GM19467 (cell line): ENCODE measurements around the gene ZNF420.
"Not testable (repeated sequence)": the region's sequence is repeated elsewhere in the genome, so short reads cannot be mapped to it uniquely, and the experiment has no call there.

Experiments used
- ATAC-seq: cut with Tn5 transposase; IDR thresholded peaks from one replicate; pipeline ENCODE4 v1.9.1; 2021; ENCODE audit warnings: mild to moderate bottlenecking, moderate library complexity; ENCODE audit not compliant: unreplicated experiment

Gene ZNF420

DNA sequence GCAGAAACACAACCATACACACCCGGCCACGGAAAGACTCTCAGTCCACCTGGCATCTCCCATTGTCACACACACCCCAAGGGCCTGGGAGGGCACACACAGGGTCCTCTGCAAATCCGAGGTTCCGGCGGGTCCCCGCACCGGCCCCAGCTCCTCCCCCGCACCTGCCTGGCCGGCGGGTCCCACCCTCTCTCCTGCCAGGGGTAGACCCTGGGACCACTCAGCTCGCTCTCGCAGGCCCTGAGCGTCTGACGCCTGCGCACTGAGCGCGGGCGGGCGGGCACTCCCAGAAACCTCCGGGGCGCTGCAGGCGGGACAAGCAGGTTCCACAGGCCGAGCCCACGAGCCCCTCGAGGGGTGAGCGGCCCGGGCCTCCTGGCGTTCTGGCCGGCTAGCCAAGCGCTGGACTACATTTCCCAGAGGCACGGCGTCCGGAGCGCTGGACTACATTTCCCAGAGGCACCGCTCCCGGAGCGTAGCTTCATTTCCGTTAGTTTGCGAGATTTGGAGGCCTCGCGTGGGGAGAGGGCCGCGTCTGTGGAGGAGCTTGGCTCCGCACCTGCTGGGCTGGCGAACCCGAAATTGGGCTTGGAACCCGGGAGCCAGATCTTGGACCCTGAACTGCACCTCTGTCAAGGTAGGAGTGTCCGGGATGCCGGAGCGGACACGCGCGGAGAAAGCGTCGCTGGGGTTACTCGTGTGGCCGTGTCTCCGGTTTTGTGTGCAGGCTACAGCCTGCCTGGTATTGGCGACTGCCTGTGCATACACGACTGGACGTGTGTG is at the start of gene ZNF420:
TSS of gene ZNF420 (plus strand) at position 500 of the 783 bp plus-strand sequence. CDS start 10,686 bp downstream, outside the sequence.
- peak; percentile 93 for ATAC-seq

GRCh38 chr19:37045140-37045539 is 33.1 kb upstream of the ZNF420 start:
- no peak for ATAC-seq

GRCh38 chr19:37055330-37055729 is 22.9 kb upstream of the ZNF420 start:
- ATAC-seq: no peak

DNA sequence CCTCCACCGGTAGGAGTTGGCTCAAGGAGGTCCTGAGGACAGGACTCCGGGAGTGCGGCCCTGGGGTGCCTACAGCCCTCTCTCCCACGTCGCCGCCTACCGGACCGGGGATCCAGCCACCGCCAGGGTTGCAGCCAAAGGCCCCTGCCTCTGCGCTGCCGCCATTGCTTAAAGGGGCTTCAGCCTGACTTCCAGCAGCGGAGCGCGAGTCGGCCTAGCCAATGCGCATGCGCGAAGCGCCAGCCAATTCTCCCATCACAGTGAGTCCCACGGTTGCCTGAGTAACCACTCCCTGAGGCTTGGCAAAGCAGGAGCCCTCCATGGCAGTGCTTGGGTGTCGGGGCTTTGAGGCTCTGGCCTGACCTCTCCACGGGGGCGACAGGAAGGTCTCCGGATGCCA is 21.5 kb upstream of the ZNF420 start:
- no peak for ATAC-seq

- no peak for ATAC-seq
Observed at GRCh38 chr19:37059142-37059541, 19.1 kb upstream of the ZNF420 start.

GRCh38 chr19:37064886-37065285 is 13.3 kb upstream of the ZNF420 start:
- not testable (repeated sequence) for ATAC-seq

GRCh38 chr19:37074111-37074510 is 4.1 kb upstream of the ZNF420 start:
- no peak for ATAC-seq

DNA sequence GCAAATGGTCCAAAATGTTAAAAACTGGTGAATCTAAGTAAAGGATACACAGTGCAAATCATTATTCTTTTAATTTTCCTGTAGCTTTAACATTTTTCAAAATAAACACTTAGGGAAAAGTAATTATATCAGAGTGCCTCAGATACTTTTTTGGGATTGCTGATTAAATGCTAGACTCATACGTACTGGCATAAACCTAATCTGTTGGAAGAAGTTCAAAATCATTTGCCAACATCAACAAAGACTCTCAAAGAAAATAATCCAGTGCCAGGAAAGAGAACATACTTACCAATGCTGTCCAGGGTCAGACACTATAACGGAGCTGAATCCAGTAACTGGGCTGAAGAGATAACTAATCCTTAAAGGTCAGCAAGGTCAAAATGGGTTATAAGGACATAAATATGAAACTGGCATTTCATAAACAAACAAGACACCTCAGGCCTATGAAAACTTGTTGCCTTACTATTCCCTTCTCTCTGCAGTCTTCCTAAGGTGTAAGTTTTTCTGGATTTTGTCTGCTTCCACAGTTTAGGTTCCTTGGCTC is 3.3 kb upstream of the ZNF420 start:
- ATAC-seq: no peak

GRCh38 chr19:37076524-37076923 is 1.7 kb upstream of the ZNF420 start:
- ATAC-seq: not testable (repeated sequence)

- ATAC-seq: no peak
Observed at GRCh38 chr19:37077501-37077933, 716 bp upstream of the ZNF420 start.

DNA sequence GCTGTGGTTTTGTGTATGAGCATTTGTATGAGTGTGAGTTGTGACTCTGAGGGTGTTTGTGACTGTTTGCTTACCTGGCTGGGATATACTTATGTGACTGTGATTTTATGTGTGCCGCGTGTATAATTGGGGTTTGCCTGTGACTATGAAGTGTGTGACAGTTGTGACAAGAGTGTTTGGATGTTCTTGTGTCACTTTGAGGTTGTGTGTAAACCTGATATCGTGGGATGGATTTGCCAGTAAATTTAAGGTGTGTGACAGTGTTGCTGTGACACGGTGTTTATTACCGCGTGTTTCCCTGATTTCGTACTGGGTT is 442 bp downstream of the ZNF420 start:
- ATAC-seq: no peak

DNA sequence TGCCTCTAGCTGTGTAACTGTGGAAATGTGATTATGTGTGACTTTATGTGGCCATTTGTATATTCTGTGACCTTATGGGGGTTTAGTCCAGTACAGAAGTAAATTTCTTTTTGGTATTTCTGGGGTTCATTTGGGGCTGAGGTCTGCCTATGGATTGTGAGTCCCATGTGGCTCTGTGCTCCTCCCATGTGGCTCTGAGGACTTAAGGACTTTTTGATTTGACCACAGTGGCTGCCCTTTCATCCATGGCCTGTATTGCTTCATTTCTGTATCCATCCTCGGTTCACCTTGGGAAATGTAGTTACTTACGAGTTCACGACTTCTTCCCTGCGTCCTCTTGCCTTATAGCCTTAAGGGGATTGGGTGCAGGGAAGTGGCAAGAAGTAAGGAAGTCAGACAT is 1.0 kb downstream of the ZNF420 start:
- no peak for ATAC-seq

DNA sequence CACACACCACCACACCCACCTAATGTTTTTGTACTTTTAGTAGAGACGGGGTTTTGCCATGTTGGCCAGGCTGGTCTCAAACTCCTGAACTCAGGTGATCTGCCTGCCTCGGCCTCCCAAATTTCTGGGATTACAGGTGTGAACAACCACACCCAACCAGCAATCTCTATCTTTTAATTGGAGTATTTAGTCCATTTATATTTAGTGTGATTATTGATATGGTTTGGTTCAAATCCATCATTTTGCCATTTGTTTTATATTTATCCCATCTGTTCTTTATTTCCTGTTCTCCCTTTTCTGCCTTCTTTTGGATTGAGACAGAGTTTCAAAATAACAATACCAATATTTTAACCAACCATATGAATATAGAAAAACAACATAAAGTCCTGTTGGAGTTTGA is 4.1 kb downstream of the ZNF420 start:
- no peak for ATAC-seq

DNA sequence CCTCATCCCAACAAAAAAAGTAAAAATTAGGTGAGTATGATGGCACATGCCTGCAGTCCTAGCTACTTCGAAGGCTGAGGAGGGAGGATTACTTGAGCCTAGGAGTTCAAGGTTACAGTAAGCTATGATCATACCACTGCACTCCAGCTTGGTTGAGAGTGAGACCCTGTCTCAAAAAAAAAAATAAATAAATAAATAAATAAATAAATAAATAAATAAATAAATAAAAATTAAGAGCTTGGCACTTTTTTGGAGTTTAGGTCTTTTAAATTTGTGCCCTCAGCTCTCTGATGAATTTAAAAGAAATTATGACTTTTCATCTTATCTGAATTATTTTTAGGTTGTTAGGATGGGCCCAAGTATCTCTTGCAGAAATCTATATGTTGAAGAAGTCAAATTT is 8.9 kb downstream of the ZNF420 start:
- no peak for ATAC-seq

DNA sequence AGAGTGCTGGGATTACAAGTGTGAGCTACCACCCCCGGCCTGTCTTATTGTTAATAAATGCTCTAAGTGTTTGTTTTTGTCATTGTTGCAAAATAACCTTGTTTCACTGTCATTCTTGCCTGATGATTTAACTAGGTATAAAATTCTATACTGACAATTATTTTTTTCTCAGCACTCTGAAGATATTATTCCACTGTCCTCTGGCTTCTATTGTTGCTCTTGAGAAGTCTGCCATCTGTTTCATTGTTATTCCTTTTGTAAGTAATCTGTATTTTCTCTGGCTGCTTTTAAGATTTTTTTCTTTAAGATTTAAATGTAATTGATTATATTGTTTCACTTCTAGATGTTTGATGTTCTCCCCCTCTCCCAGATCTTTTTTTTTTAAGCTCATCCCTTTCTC is 17.6 kb downstream of the ZNF420 start:
- no peak for ATAC-seq

DNA sequence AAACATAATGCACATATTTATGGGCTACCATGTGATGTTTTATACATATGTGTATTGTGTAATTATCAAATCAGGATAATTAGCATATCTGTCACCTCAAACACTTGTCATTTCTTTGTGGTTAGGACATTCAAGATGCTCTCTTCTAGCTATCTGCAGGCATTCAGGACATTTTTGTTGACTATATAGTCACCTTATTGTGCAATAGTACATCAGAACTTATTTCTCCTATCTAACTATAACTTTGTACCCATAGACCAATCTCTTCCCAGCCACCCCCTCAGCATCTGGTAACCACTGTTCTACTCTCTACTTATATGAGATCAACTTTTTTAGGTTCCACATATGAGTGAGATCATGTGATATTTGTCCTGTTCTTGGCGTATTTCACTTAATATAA is 20.3 kb downstream of the ZNF420 start:
- ATAC-seq: no peak

- not testable (repeated sequence) for ATAC-seq
Observed at GRCh38 chr19:37104135-37104534, 25.9 kb downstream of the ZNF420 start.

GRCh38 chr19:37111753-37112152 is 33.5 kb downstream of the ZNF420 start:
- ATAC-seq: not testable (repeated sequence)

- ATAC-seq: no peak
Observed at GRCh38 chr19:37114001-37114400, 35.8 kb downstream of the ZNF420 start.

DNA sequence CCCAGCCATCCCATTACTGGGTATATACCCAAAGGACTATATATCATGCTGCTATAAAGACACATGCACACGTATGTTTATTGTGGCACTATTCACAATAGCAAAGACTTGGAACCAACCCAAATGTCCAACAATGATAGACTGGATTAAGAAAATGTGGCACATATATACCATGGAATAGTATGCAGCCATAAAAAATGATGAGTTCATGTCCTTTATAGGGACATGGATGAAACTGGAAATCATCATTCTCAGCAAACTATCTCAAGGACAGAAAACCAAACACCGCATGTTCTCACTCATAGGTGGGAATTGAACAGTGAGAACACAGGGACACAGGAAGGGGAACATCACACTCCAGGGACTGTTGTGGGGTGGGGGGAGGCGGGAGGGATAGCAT is 43.9 kb downstream of the ZNF420 start:
- ATAC-seq: not testable (repeated sequence)

DNA sequence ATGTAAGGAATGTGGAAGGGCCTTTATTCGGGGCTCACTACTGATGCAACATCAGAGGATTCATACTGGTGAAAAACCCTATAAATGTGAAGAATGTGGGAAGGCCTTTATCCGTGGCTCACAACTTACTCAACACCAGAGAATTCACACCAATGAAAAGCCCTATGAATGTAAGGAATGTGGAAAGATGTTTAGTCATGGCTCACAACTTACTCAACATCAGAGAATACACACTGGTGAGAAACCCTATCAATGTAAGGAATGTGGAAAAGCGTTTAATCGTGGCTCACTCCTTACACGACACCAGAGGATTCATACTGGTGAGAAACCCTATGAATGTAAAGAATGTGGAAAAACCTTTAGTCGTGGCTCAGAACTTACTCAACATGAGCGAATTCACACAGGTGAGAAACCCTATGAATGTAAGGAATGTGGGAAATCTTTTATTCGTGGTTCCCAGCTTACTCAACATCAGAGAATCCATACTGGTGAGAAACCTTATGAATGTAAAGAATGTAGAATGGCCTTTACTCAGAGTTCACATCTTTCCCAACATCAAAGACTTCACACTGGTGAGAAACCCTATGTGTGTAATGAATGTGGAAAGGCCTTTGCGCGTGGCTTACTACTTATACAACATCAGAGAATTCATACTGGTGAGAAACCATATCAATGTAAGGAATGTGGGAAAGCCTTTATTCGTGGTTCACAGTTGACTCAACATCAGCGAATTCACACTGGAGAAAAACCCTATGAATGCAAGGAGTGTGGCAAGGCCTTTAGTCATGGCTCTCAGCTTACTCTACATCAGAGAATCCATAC is 50.0 kb downstream of the ZNF420 start:
- no peak for ATAC-seq

GRCh38 chr19:37128821-37129177 is 50.6 kb downstream of the ZNF420 start:
- no peak for ATAC-seq
